AG04450 (cell line): Measurements from ENCODE around the gene CACNA1D. TPM values are rescaled to one million over a fixed set of nuclear protein-coding genes. Genes with fewer than 3 reads are reported as not detected.

Experiments used
- CTCF ChIA-PET: fragments of 300-600, 350-600 bp; formaldehyde crosslinking; extraction: SDS; loops from one replicate; lab custom pipeline; 2022; ENCODE audit warnings: antibody characterized with exemption, inconsistent platforms; lab: Charles Lee
- POLR2A ChIA-PET: fragments of 350-600 bp; formaldehyde crosslinking; extraction: SDS; loops from one replicate; lab custom pipeline; 2021; ENCODE audit warnings: antibody characterized with exemption, inconsistent platforms; lab: Yijun Ruan, JAX
- DNase-seq: peaks from one replicate; pipeline ENCODE4 v3.0.0-alpha.2; 2011; ENCODE audit warnings: low read depth, low spot score
- H3K27ac ChIP-seq: one replicate; pipeline ENCODE4 v1.5.1; 2012; ENCODE audit warnings: low read depth, low read length, control low read depth
- H3K27me3 ChIP-seq: one replicate; pipeline ENCODE4 v1.6.0; 2012; ENCODE audit warnings: low read length; ENCODE audit not compliant: control insufficient read depth, insufficient read depth
- H3K4me3 ChIP-seq: 2 replicates; pipeline ENCODE4 v1.5.1; 2011; ENCODE audit warnings: mild to moderate bottlenecking, low read depth, low read length, control low read depth
- H3K9me3 ChIP-seq: 2 replicates; pipeline ENCODE4 v1.5.1; 2012; ENCODE audit warnings: low read length; ENCODE audit not compliant: control insufficient read depth, insufficient read depth
- CTCF ChIP-seq: IDR thresholded peaks from 2 replicates; pipeline ENCODE4 v1.5.1; 2011; ENCODE audit warnings: low read depth, low read length, control low read depth, inconsistent platforms
- polyA plus RNA-seq: library from polyadenylated mRNA; depleted of rRNA; stranded (reverse); fragments of >200 nt; gene quantifications from 2 replicates; pipeline ENCODE4 v1.2.3, GENCODE V29; 2011

The CACNA1D gene
- polyA plus RNA-seq, 1 experiment, result 0.07 TPM

DNA sequence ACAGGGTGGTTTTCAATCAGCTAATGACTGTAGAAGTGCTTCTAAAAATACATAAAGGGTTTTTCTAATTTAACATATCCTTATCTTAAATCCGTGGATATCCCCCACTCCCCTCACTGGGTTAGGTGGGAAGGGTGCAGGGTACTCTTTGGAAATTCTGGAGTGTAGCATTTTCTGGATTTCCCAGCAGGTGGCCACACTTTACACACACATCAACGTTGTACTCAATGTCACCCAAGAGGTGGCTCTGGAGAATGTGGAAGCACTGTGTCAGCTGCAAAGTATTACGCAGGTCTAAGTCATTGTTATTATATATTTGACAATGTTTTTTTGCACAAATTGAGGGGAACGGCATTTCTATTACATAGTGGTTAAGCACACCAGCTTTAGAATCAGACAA, 183.0 kb downstream of the CACNA1D start:
- H3K27me3 ChIP-seq, result peaks cover 6% of the 10 kb centered on the region
- no peaks in the 10 kb centered on the region for H3K9me3 ChIP-seq
- H3K4me3 ChIP-seq, result no peak overlapping the region
- TF ChIP-seq CTCF, result no peak
- no peak overlapping the region for H3K27ac ChIP-seq
- CTCF ChIA-PET, result interaction anchor here (0.8 to 1.3 kb wide), 2 partner anchors 8 to 33 kb away, joined by 3 read pairs; no protein-coding TSS in a partner anchor
- no peak for DNase-seq
- POLR2A ChIA-PET, result no interaction called here

GRCh38 chr3:53680028-53680427, 185.6 kb downstream of the CACNA1D start:
- H3K9me3 ChIP-seq, result no peaks in the 10 kb centered on the region
- H3K4me3 ChIP-seq, result no peak overlapping the region
- ChIA-PET POLR2A (no interaction called here), CTCF (interaction anchor here (0.8 kb wide), 1 partner anchor 30 kb away, joined by 4 read pairs; no protein-coding TSS in a partner anchor)
- DNase-seq, result no peak
- H3K27me3 ChIP-seq, result peaks cover under 1% of the 10 kb centered on the region
- TF ChIP-seq CTCF, result no peak
- H3K27ac ChIP-seq, result no peak overlapping the region

DNA sequence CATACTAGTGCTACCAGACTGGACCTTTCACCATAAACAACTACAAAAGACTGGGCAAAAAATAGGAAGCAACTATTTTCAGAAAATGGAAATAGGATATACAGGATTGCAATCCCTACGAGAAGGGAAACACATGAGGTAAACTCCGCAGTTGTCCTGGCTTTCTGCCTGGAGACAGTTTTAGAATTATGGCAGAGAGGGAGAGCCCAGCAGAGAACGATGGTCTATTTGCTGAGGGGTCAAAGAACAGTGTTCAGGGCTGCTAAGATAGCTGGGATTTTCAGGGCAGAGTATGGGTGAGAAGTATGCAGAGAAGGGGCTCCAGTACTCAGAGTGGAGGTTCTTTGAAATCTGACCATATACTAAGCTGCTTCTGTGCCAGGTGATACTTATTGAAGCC, 188.4 kb downstream of the CACNA1D start:
- ChIA-PET POLR2A (no interaction called here), CTCF (no interaction called here)
- H3K27me3 ChIP-seq, result no peaks in the 10 kb centered on the region
- H3K27ac ChIP-seq, result no peak overlapping the region
- no peak for DNase-seq
- no peak overlapping the region for H3K4me3 ChIP-seq
- TF ChIP-seq CTCF, result no peak
- no peaks in the 10 kb centered on the region for H3K9me3 ChIP-seq

DNA sequence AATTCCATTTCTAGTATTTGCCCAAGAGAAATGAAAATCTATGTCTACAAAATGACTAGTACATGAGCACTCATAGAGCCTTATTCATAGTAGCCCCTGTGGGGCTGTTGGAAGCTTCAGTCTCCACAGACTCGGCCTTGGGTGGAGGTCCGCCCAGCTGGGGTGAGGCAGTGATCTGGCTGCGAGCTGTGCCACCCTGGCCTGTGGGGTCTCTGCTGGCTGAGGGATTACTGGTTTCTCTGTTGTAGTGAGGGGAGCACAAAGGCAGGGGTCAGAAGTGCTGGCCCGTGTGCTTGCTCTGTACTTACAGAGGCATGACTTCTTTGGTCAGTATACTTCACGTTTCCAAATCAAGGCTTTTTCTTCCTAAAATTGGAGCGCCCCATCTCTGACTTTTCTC, 193.7 kb downstream of the CACNA1D start:
- Histone ChIP-seq H3K27me3 (peaks cover 4% of the 10 kb centered on the region), H3K9me3 (no peaks in the 10 kb centered on the region), H3K27ac (no peak overlapping the region), H3K4me3 (no peak overlapping the region)
- TF ChIP-seq CTCF, result no peak
- CTCF ChIA-PET, result interaction anchor here (0.9 to 1.4 kb wide), 2 partner anchors 19 to 22 kb away, joined by 3 to 5 read pairs; no protein-coding TSS in a partner anchor
- DNase-seq, result no peak
- POLR2A ChIA-PET, result no interaction called here

- POLR2A ChIA-PET, result no interaction called here
- CTCF ChIA-PET, result interaction anchor here (1.2 kb wide), 1 partner anchor 21 kb away, joined by 3 read pairs; no protein-coding TSS in a partner anchor
- Histone ChIP-seq H3K27ac (no peak overlapping the region), H3K27me3 (peaks cover 4% of the 10 kb centered on the region), H3K9me3 (no peaks in the 10 kb centered on the region), H3K4me3 (no peak overlapping the region)
- no peak for TF ChIP-seq CTCF
- no peak for DNase-seq
These were observed 194.6 kb downstream of the CACNA1D start for GRCh38 chr3:53688989-53689388.
